Cortex of kidney (tissue), 1 donor: ENCODE data around the gene RTN1.

Experiments
- DNase-seq: peaks from one replicate; lab custom pipeline; 2025; lab: John Stamatoyannopoulos, UW

The RTN1 gene

DNA sequence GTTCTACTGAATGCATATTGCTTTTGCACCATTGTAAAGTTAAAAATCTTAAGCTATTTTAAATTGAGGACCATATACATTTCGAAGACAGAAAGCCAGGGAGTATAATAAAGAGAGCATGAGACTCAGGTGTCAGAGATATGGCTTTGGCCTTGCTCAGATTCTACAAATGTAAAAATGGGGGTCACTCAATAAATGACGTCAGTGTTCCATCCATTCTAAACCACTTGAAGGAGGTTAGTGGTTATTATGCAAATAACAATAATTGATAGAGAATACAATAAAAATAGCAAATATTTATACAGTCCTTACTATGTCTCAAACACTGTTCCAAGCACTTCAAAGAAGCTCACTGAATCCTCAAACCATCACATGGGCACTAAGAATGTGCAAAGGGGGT, 20.1 kb downstream of the RTN1 start:
- DNase-seq = no peak

DNA sequence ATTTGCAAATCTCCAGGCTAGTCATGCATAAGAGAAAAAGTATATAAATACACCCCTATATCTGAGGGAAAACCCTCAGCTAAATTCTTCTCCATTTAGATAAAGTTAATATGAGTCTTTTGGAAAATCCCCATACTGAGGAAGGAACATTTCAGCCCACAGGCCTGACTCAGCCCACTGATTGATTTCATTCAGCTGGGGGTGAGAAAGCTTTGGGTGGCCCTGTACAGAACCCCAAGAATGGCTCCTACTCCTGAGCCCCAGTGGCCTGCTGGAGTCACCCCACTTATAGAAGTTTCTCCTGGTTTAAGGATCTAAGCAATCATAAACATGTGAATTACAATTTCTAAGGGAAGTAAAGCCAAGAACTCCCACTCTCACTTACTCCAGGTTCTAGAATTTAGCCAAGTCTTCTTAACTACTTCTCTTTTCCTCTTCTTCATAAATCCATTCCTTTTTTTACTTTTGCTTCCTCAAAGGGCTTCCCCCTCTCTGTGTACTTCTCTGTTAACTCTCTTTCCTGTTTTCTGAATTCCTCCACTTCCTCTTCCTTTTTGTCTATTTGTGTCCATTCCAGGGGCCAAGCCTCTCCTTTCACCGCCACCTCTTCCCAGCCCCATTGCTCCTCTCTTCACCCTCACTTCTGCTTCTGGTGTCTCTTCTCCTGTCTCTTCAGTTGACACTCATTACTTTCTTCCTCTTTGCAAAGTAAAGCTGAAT, 21.0 kb downstream of the RTN1 start:
- no peak for DNase-seq

DNA sequence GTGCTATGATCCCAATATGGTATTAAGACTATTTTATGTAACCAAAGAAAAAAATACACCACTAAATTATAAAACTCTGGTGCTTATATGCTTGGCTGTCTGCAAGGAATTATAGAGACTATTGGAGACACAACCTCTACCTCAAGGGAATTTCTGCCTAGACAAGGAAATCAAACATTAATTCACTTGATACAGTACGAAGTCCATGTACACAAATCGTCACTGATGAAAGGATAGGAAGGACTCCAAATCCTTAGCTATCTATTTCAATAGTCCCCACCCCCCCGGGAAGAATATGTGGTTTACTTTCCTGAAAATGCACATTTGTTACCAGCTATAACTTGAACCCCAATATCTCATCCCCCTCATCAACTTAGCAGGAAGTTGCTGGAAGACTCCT, 21.9 kb downstream of the RTN1 start:
- DNase-seq = no peak

DNA sequence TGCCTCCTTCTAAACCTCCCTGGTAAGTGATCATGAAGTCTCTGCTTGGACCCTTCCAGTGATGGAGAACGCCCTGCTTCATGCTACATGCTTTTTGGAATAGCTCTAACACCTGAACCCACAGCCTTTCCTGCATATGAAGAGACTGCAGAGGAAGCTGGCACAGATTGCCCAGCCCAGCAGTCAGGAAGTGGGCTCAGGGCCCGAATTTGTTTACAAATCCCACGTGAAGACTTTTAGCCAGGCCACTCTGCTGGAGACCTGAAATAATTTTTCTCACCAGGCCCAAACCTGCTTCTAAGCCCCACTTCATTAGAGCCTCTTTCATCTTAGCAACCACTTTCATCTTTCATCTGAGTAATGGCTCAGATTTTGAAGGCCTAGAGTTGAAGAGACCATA, 22.9 kb downstream of the RTN1 start:
- no peak for DNase-seq

DNA sequence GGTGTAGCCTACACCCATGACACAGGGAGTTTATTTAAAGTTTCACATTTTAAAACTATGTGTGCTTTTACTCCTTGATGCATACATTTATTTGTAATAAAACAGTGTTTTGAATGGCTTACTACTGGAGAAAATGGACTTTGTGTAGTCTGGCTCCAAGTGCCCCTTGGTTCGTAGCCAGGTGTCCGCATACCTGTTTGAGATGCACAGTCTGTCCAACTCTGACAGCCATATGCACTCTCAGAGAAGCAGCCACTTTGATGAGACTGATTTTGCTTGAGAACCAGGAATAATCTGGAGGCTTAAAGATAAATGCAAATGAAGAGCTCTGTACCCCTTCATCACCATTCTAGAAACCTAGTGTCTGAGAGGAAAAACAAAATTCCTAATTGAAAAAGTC, 24.0 kb downstream of the RTN1 start:
- DNase-seq = no peak

DNA sequence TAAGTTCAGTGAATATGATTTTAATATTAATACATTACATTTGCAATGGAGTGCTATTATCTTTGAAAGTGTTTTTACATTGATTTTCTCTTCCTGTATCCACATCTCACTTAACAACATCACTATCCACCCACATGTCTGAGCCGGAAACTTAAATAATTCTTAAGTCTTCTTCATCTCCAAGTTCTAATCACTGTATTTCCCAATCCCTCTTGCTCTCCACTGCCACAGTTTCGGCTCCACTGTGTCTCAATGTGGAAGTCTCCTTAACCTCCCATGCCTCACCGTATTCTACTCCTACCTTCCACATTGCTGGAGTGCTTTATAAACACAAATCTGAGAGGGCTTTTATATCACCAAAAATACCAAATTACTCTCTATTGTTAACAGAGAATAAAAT, 25.3 kb downstream of the RTN1 start:
- DNase-seq = no peak

DNA sequence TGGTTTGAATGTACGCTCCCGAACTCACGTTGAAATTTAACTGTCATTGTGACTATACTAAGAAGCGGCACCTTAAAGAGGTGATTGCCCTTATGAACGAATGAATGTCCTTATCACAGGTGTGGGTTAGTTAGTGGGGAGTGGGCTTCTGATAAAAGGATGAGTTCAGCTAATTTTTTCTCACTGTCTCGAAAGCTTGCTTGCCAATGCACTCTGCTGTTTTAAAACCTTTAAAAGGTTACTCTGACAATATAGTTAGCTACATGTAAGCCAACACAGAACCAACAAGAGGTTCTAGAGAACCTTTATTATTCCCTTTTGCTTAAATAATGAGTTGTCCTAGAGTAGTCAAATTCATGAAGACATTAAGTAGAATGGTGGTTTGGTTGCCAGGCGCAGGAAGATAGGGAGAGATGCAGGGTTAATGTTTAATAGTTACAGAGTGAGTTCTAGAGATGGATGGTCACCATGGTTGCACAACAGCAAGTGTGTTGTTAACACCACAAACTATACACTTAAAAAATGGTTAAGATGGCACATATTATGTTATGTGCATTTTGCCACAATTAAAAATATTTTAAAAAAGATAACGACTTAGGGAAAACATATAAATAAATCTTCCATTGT, 26.3 kb downstream of the RTN1 start:
- DNase-seq = no peak

DNA sequence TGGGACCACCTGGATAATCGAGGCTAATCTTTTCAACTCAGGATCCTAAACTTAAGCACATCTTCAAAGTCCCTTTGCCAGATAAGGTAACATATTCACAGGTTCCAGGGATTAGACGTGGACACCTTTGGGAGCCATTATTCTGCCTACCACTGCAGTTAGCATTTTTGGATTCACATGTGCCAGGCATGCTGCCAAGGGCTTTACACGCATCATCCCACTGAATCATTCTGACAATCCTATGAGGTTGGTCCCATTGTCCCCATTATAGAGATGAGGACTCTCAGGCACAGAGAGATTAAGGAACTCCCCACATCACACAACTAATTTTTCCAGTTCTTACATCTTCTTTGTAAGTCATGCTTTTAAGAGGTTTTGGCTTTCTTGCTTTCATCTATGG, 34.5 kb downstream of the RTN1 start:
- DNase-seq = no peak

DNA sequence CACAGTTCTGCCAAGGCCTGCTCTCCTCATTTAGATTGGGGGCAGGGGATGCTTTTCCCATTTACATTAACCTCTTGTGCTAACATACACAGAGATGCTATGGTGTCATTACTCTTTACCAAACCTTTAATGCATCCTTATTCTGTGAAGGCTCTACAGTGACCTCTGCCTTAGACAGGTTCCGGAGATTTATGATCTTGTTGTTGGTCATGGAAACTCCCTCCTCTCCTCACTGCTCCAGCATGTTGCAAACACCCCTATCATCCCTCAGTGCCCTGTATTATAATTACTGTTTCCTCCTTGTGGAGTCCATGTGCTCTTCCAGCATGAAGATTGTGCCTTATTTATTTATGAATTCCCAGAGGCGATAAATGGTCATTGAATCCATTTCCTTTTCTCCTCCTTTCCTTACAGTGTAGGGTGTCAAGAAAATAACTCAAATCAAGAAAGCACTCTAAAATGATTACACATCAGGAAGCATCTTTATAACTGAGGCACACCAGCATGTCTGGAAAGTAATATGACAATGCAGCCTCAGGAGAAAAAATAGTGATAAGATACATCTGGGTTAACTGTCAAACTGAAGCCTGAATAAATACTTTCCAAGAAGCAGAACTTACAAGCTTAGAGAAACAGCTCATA, 37.8 kb downstream of the RTN1 start:
- DNase-seq = no peak

DNA sequence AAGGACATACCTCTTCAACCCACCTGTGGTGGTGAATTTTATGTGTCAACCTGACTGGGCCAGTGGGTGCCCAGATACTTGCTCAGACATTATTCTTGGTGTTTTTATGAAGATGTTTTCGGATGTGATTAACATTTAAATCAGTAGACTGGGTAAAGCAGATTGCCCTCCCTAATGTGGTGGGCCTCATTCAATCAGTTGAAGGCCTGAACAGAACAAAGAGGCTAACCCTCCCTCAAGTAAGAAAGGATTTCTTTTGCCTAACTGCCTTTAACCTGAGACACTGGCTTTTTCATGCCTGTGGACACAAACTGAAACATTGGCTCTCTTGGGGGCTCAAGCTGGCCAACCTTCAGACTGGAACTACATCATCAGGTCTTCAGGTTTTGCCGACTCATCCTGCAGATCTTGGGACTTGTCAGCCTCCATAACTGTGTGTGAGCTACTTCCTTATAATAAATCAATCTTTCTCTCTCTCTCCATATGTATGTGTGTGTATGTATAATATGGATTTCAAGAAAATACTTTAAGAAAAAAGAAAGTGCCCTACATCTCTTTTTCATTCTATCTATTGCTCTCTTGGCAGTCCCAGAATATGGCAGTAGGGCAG, 39.4 kb downstream of the RTN1 start:
- DNase-seq = no peak

DNA sequence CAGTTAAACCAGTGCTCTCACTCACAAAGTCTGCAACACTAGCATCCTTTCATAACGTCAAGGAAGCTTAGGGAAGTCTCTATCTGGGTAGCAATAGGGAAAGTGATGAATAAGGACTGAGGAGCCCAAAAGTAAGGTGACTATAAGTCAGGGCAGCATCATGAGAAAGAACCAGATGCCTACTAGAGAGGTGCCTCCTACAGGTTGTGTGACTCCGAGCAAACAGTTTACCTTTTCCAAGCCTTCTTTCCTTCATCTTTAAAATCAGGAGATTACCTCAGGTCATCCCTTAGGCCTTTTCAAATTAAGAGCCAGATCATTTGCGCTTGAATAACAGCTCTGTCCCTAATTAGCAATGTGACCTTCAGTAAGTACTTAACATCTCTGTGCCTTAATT, 40.2 kb downstream of the RTN1 start:
- DNase-seq = no peak

DNA sequence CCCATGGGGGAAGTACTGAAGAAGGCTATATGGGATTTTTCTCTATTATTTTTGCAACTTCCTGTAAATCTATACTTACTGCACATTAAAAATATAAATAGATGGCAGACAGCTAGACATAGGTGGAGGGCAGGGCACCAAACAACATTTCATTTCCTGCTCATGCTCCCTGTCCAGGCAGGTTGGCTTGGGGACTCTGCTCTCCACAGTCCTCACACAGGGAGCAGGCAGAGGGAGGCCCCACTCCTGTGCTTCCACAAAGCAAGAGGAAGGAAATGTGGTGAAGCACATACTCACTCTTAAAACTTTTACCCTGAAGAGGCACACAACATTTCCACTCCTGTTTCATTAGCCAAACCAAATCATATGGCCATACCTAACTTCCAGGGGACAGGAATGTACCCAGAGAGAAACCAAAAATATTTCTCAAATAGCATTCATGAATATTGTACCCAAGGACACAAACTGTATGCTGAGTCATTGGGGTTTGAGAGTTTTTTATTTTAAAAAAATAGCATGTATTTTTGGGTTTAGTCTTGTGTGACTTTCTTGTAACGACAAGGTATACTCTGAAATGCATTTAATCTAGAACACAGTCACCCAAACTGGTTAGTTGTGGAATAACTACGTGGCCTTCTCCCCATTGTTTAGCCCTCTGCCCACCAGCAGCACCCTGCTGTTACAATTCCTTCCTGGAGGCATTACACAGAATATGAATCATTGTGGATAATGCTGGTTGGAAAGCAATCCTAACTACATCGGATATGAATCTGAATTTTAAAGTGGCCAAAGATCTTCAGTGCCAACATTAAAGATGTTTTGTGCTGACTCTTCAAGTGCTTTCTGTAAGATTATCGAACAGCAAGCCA, 40.9 kb downstream of the RTN1 start:
- DNase-seq = no peak

DNA sequence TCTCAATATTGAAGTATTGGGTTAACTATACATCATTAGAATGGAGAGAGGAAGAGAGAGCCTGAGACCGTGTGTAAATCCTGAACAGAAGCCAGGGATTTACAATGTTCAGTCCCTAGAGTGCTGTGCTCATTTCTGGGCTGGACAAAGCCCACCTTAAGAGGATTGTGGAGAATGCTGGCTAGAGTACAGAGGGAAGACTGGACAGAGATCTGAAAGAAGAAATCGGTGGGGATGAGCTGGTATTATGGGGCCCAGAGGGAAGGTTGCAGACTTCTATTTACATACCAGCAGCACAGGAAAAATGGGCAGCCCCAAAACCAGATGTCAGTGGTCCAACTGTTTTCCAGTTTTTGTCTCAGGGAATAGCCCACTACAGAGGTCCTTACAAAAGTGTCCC, 42.3 kb downstream of the RTN1 start:
- DNase-seq = no peak

DNA sequence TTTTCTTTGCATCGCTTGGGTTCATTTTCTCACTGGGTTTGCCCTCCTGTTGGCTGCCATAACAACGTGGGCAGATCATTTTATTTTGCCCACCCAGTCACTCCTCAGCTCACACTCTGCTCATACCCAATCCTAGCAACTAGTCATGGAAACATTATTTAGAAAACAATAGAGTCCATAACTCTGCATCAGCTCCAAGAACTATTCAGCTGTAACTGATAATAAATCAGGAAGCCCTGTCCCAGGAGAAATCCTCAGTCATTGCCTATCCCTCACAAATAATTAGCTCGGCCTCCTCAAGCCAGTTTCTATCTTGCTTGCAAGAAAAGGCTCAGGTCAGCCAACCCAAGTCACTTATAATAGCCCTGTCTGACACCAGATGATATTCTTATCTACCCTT, 43.2 kb downstream of the RTN1 start:
- DNase-seq = no peak

DNA sequence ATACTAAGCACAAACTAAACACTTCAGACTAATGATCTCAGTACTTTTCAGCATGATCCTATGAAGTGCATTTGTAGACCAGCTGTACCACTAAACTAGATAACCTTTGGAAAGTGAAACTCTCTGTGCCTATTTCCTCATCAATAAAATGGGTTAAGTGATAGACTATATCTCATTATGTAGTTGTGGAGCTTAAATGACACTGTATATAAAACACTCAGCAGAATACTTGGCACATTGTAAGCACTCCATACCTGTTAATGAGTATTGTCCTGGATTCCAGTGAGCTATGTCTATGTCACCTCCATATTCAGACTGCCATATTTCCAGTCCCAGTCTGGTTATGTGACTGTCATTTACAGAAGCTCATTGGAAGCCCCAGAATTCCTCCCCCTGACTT, 44.4 kb downstream of the RTN1 start:
- DNase-seq = no peak

DNA sequence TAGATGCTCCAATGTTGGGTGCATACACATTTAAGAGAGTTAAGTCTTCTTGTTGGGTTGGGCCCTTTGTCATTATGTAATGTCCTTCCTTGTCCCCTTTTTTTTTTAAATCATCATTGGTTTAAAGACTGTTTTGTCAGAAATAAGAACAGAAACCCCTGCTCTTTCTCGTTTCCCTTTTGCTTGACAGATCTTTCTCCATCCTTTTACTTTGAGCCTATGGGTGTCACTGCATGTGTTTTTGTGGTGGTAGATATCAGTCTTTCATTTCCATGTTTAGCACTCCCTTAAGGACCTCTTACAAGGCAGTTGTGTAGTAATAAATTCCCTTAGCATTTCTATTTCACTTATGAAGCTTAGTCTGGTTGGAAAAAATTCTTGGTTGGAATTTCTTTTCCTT, 47.4 kb downstream of the RTN1 start:
- no peak for DNase-seq

DNA sequence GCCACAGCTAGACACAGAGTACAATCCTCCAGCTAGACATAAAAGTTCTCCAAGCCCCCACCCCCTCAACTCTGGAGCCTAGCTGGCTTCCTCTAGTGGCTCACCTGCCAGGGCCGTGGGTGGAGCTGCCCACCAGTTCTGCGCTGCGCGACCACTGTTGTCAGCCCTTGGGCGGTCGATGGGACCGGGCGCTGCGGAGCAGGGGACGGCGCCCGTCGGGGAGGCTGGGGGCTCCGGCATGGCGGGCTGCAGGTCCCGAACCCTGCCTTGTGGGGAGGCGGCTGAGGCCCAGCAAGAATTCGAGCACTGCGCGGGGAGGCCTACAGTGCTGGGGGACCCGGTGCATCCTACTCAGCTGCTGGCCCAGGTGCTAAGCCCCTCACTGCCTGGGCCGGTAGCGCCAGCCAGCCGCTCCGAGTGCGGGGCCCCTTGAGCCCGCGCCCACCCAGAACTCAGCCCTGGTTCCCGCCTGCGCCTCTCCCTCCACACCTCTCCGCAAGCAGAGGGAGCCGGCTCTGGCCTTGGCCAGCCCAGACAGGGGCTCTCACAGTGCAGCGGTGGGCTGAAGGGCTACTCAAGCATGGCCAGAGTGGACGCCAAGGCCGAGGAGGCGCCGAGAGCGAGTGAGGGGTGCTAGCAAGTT, 51.0 kb downstream of the RTN1 start:
- DNase-seq = no peak

DNA sequence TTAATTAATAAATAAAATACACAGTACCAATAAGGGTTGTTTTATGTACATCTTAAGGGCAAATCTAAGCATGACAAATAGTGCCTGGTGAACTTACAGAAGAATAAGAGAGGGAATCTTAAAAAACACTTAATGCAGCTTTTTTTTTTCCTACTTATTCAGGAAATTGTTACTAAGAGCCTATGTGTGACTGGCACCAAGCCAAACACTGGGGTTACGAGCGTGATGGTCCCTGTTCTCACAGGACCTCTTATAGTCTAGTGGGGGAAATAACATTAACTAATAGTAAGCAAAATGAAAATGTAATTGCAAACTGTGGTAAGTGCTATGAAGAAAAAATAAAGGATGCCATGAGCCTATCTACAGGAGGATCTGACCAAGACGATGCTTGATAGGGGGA, 53.6 kb downstream of the RTN1 start:
- no peak for DNase-seq

DNA sequence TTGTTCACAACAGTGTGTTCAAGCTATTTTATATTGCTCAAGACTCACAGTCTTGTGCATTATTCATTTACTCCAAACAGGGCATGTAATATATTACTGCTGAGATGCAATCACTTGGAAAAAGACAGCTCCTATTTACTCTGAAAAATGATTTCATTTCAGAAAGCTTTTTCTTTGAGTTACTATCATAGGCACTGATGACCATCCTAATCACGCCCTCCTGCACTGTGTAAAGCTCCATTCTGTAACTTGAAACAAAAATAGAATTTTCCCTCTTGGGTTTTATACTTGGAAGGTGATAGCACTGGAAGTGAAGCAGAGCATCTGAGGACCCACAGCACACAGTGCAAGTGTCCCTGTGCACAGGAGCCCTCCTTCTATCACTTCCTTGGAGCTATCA, 55.6 kb downstream of the RTN1 start:
- DNase-seq = no peak

DNA sequence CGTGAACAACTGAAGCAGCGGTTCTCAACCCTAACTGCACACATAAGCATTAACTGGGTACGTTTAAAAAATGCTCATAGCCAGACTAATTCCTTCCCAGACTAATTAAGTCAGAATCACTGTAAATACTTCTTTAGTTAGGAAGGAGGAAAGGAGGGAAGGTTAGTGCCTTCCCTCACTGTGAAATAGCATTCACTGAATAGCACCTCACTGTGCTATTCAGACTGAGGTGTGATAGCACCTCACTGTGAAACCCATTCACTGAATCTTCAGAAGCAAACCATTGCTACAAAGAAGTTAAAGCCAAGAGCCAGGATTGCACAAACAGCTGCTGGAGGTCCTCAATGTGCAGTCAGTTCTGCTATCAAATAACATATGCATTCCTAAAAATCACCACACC, 58.8 kb downstream of the RTN1 start:
- DNase-seq = no peak

DNA sequence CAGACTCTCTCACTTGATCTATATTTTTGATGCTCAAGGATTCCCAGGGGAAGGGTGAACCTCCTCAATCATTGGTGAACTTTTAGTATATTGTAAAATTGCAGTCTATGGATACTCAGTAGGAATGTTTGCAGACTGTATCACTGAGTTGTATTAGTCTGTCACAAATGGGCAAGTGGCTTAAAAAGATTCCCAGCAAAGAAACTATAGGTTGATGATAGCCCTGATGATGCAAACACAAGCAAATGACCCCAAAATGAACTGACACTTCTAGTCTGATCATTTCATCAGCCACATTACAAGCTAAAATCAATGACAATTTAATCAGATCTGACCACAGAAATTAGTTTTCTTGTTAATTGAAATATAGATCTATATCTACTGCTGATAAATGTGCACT, 59.5 kb downstream of the RTN1 start:
- DNase-seq = no peak

DNA sequence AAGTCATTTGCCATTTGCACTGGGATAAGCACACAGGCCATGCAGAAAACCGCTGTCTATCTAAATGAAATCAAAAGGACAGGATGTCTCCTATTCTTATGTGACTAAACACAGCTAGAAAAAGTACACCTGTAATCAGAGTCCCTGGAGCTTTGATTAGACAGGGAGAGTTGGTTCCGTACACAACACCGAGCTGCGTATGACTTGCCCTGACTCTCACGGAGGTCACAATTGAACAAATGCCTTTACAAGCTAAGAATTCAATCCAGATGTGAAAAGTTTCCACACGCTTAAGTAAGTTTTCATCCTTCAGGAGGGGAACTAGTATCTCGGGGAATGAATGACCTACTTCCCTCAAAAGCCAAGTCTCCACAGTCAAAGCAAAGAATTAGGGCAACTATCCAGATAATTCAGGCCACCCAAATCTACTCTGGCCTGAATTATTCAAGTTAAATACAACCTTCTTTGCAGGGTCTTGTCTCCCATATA, 67.5 kb downstream of the RTN1 start:
- DNase-seq = no peak
